GM21526 (cell line): Measurements from ENCODE around the gene AFF1.
"Not testable (repeated sequence)": the region's sequence is repeated elsewhere in the genome, so short reads cannot be mapped to it uniquely, and the experiment has no call there.

Experiments used
- ATAC-seq: cut with Tn5 transposase; IDR thresholded peaks from one replicate; pipeline ENCODE4 v1.9.1; 2021; ENCODE audit warnings: moderate library complexity; ENCODE audit not compliant: unreplicated experiment, low FRiP score

The AFF1 gene

DNA sequence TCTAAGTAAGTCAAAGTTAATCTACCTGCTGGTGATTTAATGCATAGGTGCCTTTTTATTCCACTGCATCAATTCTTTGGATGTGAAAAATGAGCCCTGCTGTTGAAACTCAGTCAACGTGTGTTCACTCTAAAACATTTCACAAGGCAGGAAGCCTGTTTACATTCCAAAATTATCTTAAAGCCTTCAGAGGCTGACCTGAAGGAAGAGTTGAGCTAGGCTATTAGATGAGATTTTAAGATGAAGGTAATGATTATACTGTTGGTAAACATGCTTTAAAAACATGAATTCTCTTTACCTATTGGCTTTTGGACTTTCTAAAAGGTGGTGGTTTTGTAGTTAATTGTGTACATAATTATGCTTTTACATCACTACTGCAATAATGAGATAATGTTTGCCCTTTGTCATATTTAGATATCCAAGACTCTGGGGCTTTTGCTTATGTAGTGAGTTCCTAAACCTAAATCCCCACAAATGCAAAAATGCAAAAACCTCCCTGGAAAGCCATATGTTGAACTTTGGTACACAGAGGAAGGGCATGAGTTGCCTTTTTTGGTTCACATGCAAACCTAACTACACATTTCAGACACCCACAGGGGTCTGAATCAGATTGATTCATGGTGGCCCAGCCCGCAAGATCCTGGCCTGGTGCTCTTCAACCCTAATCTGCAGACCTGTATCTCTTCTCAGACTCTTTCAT is 193.3 kb downstream of the AFF1 start:
- no peak for ATAC-seq

DNA sequence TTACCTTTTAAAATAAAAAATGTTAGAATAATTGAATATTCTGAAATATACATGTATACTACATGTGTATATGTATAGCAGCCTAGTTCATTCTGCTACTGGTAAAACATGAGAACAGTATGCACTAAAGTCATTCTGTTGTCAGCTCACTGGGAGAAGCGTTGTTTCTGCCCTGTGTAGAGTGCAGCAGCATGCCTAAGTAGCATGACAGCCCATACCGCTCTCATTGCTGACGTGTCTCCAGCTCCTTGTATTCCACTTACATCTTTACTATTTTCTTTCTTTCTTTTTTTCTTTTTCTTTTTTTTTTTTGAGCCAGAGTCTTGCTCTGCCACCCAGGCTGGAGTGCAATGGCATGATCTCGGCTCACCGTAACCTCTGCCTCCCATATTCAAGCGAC is 194.9 kb downstream of the AFF1 start:
- no peak for ATAC-seq

DNA sequence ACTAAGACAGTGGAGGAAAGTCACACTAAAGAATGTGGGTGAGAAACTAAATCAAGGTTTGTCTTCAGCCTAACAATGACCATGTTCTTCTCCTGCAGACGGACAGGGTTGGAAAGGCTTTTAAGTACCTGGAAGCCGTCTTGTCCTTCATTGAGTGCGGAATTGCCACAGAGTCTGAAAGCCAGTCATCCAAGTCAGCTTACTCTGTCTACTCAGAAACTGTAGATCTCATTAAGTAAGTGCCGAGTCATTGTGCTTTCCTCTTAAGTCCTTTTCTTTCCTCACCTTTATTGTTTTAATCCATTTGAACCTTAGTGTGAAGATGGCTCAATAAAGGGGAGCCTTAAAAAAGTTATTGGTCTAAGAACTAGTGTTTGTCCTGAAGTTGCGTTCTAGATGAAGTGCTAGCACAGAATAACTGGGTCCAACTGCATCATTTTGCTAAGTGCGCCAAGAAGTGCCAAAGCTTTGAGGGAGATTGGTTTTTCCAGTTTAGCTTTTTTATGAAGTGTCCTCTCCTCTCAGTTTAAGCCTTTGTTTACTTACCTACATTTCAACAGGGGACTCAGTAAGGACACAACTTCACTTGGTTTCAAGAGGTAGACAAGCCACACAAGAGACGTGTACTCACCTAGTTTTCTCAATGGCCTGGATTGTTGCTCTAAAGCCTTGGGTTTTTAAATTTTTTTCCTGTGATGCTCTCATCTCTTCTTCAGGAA is 196.3 kb downstream of the AFF1 start:
- ATAC-seq: no peak

DNA sequence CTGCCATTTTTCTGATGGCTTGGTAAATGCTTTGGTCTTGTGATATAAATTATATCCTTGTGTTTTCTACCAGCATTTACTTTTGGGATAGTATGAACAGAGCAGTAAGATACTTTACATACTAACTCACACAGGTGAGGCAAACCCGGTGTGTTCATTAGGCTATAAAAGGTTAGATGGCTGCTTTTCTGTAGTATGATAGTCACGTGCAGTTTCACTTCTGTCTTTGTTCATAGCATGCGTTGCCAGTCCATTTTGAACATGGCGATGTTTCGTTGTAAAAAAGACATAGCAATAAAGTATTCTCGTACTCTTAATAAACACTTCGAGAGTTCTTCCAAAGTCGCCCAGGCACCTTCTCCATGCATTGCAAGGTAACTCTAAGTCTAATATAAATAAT is 197.2 kb downstream of the AFF1 start:
- no peak for ATAC-seq

DNA sequence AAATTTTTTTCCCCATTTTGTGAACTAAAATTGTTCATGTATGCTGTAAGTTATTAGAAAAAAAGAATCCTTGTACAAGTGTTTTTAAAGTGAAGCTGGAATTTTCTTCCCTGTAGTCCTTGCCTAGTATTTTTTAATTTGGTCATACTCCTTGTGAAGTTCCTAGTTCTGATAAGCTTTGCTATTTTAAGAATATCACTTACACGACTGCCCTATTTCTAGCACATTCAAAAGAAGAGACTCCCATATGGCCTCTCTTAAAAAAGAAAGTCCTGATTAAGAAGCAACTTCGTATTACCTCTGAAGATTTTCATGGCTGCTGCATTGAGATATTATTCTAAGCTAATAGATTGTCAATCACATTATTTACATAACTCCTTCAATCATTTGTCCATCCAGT is 198.4 kb downstream of the AFF1 start:
- ATAC-seq: no peak

DNA sequence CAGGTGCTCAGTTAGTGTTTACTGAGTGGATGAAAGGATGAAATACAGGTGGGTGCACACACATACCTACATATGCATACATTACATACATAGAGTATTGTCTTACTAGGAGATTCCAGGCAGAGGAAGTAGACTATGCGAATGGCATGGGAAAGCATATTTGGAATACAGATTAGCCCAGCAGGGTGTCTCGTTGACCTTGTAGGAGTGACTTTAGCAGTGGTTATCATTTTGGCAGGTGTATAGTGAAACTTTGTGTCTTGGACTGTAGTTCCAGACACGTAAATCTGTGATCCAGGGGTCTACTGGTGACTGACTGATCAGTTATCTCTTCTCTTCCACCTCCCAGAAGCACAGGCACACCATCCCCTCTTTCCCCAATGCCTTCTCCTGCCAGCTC is 199.3 kb downstream of the AFF1 start:
- ATAC-seq: no peak

- ATAC-seq: no peak
Measured at GRCh38 chr4:87141428-87141827, 206.6 kb downstream of the AFF1 start.

- ATAC-seq: no peak
Measured at GRCh38 chr4:87144356-87144755, 209.5 kb downstream of the AFF1 start.

DNA sequence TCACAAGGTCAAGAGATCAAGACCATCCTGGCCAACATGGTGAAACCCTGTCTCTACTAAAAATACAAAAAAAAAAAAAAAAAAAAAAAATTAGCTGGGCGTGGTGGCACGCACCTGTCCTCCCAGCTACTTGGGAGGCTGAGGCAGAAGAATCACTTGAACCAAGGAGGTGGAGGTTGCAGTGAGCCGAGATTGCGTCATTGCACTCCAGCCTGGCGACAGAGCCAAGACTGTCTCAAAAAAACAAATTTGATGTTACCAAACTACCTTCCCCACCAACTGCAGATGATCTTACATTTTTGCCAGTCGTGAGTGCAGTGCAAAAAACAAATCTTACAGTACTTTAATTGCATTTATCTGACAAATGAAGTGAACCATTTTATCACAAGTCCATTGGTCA is 211.1 kb downstream of the AFF1 start:
- ATAC-seq: not testable (repeated sequence)

DNA sequence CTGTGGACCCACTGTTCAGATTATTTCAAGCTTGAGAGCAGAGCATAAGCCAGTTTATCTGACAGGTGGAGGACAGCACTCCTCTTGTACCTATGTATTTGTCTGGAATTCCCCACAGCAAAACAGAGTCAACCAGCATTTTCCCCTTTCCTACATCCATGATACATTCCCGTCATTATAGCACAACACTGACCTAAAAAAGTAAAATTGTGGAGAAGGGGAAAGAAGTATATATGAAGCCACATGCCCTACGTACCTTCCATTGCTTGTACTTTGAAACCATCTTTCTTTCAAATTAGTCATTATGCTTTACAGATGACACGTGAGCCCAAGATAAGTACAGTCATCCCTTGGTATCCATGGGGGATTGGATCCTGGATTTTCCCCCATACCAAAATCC is 212.3 kb downstream of the AFF1 start:
- ATAC-seq: no peak

GRCh38 chr4:87150498-87151261 is 215.9 kb downstream of the AFF1 start:
- ATAC-seq: peak; percentile 56

GRCh38 chr4:87151730-87152129 is 216.9 kb downstream of the AFF1 start:
- ATAC-seq: no peak

GRCh38 chr4:87152310-87153041 is 217.7 kb downstream of the AFF1 start:
- ATAC-seq: no peak

- ATAC-seq: no peak
Measured at GRCh38 chr4:87153078-87153870, 218.5 kb downstream of the AFF1 start.

DNA sequence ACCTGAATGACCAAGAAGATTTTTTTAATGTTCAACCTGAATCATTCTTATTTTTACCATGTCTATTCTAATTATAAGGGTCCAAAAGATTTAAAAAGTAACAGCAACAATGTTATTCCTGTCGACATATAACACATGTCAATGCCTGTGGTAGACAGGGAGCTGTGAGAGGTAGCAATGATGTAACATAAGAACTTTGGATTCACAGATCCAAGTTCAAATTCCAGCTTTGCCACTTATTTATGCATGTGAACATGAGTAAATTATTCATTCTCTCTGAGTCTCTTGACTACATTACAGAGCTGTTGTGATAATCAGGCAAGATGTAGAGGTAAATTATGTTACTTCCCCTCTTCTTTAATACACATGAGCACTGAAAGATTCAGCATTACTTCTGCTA is 231.1 kb downstream of the AFF1 start:
- no peak for ATAC-seq

DNA sequence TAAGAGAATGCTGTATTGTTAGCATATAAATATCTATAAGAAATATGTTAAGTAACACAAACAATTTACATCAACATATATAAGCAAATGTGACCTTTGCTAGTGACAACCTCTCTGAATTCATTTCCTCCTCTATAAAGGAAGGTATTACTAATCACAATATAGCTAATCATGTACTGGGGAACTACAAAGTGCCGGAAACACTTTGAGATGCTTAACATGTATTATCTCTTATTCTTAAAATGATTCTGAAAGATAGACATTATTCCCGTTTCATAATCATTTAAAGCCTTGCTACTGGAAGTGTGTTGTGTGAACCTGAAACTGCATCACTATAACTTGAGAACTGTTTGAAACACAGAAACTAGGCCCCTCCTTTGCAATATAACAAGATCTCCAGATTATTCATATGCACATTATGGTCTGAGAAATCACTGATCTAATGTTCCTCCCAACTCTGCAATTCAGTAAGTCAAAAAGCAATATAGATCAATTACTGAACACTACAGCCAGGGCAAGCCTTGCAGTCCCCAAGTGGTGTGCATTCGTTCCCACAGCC is 231.6 kb downstream of the AFF1 start:
- ATAC-seq: no peak

GRCh38 chr4:87171944-87172343 is 237.1 kb downstream of the AFF1 start:
- no peak for ATAC-seq

GRCh38 chr4:87174672-87175071 is 239.9 kb downstream of the AFF1 start:
- no peak for ATAC-seq

- no peak for ATAC-seq
Measured at GRCh38 chr4:87179751-87180150, 244.9 kb downstream of the AFF1 start.

DNA sequence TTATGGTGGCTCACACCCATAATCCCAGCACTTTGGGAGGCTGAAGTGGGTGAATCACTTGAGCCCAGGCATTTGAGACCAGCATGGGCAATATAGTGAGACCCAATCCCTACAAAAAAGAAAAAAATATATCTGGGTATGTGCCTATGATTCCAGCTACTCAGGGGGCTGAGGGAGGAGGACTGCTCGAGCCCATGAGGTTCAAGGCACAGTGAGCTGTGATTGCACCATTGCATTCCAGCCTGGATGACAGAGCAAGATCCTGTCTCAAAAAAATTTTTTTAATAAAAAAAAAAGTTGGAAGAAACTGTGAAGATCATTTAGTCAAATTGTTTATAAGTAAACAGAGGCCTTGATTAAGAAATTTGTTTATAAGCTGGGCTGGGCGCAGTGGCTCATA is 246.0 kb downstream of the AFF1 start:
- no peak for ATAC-seq
